Testis (tissue), 2 donors: Measurements from ENCODE around the gene TMIGD2.

Experiments used
- CTCF ChIP-seq, 3 experiments: fragments of 450-650 bp in 2 of 3; fragments of 200-600 bp in 1 of 3; sonication (generic) in 1 of 3; IDR thresholded peaks; one replicate each; pipeline ENCODE4 v1.5.1; 2016 to 2019; ENCODE audit warnings: antibody characterized with exemption in 3 of 3, mild to moderate bottlenecking in 2 of 3, moderate library complexity in 1 of 3
- POLR2A ChIP-seq: fragments of 450-650 bp; IDR thresholded peaks from one replicate; pipeline ENCODE4 v1.6.1; 2017; ENCODE audit warnings: antibody characterized with exemption, mild to moderate bottlenecking, moderate library complexity

DNA sequence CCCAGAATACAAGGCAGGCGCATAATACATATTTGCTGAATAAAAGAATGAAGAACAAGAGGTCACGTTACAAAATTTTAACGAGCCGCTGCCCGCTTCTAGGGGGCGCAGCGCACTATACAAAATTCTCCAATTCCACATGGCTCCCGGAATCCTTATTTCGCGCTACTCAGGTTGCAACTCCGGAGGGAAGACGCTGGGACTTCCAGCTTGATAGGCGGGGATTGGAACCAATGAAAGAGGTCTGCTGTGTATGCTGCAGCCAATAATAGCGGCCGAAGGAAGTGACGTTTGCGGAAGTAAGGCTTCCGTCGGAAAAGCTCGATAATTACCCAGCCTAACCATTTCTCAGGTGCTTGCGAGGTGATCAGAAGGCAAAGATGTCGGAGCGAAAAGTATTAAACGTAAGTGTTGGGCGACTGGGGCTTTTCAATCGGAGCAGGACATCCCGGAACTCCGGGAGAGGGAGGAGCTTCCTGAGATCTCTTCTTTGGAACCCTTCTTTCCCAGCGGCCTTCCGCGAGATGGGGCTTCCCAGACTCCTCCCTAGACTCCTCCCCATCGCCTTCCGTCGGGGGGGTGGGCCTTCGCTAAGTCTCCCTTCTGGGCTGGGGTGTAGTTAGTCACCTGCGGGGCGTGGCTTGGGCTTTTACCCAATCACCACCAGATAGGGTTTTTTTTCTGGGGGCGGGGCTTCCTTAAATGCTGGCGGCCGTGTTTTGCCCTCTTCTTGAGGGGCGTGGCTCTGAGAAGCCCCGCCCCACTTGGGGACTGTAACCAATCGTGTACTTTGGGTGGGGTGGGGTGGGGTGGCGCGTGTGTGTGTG lies 55.2 kb downstream of the TMIGD2 start, which contains the start of gene YJU2:
- peak; percentile 28 to 66 (median 55) for TF ChIP-seq CTCF (IDR thresholded peaks at IDR 0.05)
- no peak for TF ChIP-seq POLR2A
